ENCODE data around the gene RBM5.

Gene RBM5

DNA sequence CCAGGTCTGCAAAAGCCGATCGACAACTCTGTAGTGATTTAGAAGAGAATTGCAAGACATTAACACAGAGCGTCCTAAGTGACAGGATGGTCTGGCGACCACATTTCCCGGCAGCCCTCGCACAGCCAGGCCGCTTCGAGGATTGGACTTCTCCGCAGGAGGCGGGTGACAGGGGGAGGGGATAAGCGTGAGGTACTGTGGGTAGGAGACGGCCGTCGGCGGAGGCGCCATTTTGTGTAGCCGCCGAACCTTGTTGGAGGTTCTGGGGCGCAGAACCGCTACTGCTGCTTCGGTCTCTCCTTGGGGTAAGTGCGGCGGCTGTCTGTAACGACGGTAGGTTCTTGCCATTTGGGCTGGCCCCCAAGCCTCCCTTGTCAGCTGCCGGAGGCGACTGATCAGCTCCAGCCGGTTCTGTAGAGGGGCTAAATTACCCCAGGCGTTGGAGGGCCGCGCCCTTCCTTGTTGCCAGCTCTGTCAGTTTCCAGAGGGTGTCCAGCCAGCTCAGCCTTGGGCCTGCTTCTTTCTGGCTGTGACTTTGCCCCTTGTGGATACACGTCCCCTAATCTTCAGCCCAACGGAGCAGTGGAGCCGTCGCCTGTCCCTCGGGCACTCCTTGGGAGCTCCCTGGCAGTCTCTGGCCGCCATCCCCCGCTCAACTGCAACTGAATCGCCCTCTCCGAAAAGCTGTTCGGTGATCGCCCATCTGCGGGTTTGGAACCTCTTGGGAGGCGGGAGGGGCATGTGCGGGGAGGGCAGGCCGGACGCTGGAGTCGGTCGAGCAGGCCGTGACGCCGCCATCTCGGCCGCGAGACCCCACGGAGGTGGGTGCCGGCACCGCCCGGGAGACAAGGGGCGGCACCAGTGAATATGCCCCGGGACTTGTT, at the start of gene RBM5:
Gene RBM5, plus strand, starts transcription at position 195 of the 884 bp plus-strand sequence. CDS start 1,516 bp downstream, outside the sequence.
- in situ Hi-C loops (cut with HindIII; ENCODE audit: low sequenced_read_pairs) = no loop called here
- TF ChIP-seq, protein P1, sequence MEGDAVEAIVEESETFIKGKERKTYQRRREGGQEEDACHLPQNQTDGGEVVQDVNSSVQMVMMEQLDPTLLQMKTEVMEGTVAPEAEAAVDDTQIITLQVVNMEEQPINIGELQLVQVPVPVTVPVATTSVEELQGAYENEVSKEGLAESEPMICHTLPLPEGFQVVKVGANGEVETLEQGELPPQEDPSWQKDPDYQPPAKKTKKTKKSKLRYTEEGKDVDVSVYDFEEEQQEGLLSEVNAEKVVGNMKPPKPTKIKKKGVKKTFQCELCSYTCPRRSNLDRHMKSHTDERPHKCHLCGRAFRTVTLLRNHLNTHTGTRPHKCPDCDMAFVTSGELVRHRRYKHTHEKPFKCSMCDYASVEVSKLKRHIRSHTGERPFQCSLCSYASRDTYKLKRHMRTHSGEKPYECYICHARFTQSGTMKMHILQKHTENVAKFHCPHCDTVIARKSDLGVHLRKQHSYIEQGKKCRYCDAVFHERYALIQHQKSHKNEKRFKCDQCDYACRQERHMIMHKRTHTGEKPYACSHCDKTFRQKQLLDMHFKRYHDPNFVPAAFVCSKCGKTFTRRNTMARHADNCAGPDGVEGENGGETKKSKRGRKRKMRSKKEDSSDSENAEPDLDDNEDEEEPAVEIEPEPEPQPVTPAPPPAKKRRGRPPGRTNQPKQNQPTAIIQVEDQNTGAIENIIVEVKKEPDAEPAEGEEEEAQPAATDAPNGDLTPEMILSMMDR (IDR thresholded peaks at IDR 0.05; ENCODE audit: low read depth, low read length) = no peak
- peak; percentile 92 for DNase-seq (ENCODE audit: low read depth, low spot score)
- H3K4me3 ChIP-seq (ENCODE audit: low read depth, low read length) = peak within 1 kb of the TSS; percentile 80

DNA sequence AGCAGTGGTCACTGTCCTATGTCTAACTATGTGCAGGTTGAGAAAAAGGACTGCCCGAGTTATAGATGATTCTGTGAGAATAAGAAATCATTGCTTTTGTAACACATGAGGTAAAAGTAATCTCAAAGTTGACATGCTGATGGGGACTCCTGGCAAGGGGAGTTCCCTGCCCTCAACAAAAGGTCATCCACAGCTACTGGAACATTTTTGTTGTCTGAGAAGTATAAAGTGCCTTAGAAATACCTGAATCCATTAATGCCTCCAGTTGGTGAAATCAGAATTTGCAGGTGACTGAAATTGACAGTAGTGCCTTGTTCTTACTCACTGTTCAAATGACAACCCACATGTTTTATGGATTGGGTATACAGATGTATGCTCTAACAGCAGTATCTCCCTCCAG, 43.7 kb upstream of the RBM5 start:
- in situ Hi-C loops (cut with HindIII; ENCODE audit: low sequenced_read_pairs) = no loop called here
- H3K4me3 ChIP-seq (ENCODE audit: low read depth, low read length) = no peak overlapping the region
- no peak for DNase-seq (ENCODE audit: low read depth, low spot score)
- TF ChIP-seq, protein P1 (IDR thresholded peaks at IDR 0.05; ENCODE audit: low read depth, low read length) = no peak

DNA sequence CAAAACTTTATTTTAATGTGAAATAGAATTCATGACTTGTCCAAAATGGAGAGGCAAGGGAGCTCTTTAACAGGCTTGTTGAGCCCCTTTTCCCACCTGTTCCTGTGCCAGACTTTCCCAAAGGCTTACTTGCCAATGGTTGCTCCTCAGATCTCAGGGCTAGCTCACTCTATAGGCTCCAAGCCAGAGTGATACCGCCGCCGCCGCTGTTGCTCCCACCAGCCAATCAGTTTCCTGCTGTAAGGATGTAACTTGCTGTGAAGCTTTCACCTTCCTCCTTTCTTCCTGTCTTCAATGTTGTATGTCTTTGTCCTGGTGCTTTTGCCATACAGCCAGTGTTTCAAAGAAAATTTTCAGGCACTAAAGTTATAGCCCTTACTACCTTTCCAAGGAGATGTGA, 41.3 kb upstream of the RBM5 start:
- DNase-seq (ENCODE audit: low read depth, low spot score) = no peak
- TF ChIP-seq, protein P1 (IDR thresholded peaks at IDR 0.05; ENCODE audit: low read depth, low read length) = no peak
- H3K4me3 ChIP-seq (ENCODE audit: low read depth, low read length) = no peak overlapping the region
- in situ Hi-C loops (cut with HindIII; ENCODE audit: low sequenced_read_pairs) = no loop called here

DNA sequence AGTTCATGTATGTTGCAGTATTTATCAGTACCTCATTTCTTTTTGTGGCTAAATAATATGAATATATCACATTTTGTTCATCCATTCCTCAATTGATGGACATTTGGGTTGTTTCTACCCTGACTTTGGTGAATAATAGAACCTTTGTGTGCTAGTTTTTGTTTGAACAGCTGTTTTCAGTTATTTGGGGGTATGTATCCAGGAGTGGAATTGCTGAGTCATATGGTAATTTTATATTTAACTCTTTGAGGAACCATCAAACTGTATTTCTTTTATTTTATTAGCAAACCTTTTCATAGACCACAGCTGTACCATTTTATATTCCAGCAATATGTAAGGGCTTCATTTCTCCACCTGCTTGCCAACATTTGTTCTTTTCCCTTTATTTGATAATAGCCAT, 38.4 kb upstream of the RBM5 start:
- no peak overlapping the region for H3K4me3 ChIP-seq (ENCODE audit: low read depth, low read length)
- in situ Hi-C loops (cut with HindIII; ENCODE audit: low sequenced_read_pairs) = no loop called here
- TF ChIP-seq, protein P1 (IDR thresholded peaks at IDR 0.05; ENCODE audit: low read depth, low read length) = no peak
- peak; percentile 92 for DNase-seq (ENCODE audit: low read depth, low spot score)

DNA sequence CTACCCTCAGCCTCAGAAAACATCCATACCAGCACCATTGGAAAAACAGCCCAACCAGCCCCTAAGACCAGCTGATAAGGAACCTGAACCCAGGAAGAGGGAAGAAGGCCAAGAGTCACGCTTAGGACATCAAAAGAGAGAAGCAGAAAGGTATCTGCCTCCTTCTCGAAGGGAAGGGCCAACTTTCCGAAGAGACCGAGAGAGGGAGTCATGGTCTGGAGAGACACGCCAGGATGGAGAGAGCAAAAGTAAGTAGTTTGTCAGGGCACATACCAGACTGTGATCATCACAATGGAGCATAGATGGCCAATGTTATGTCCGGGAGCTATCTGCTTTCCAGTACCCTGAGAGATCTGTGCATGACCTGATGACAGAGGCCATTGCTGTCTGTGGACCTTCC, 31.0 kb upstream of the RBM5 start:
- no peak overlapping the region for H3K4me3 ChIP-seq (ENCODE audit: low read depth, low read length)
- in situ Hi-C loops (cut with HindIII; ENCODE audit: low sequenced_read_pairs) = no loop called here
- TF ChIP-seq, protein P1 (IDR thresholded peaks at IDR 0.05; ENCODE audit: low read depth, low read length) = no peak
- no peak for DNase-seq (ENCODE audit: low read depth, low spot score)

DNA sequence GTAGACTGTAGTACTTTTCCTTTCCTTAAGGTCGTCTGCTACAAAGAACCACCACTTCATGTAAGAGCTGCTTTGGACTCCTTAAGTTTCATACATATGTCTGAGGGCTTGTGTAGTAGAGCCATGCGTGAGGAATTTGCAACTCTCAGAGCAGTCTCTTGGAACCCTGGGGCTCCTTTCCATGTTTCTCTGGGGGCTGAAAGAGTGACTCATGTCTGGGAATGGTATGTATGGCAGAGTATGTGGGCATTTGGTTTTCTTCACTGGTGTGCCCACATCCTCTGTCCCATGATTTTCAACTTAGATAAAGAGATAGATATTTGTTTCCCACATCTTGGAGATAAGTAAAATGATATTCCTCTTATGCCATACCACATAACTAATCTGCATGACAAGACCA, 20.6 kb upstream of the RBM5 start:
- TF ChIP-seq, protein P1 (IDR thresholded peaks at IDR 0.05; ENCODE audit: low read depth, low read length) = no peak
- H3K4me3 ChIP-seq (ENCODE audit: low read depth, low read length) = no peak overlapping the region
- in situ Hi-C loops (cut with HindIII; ENCODE audit: low sequenced_read_pairs) = no loop called here
- DNase-seq (ENCODE audit: low read depth, low spot score) = peak; percentile 33
